Measurements from ENCODE around the gene PRKAG2.

Gene PRKAG2

DNA sequence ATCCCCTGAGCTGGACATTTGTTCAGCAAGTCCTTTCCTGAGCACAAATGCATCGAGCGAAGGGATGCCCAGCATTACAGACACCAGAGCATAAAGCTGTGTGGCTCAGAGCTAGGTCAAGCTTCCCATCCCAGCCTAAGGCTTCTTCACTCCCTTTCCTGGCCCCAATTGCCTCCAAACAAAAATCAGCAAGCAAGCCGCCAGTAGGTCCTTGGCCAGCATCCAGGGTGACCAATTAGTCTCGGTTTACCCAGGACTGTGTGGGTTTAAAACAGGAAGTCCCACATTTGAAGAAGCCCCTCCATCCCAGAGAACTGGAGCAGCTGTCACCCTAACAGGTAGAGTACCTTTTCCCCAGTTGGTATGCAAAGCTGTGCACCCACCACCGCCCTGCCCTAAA, 51.2 kb downstream of the PRKAG2 start:
- no peak for DNase-seq (ENCODE audit: extremely low read depth, insufficient read length)
- Histone ChIP-seq H3K36me3 (ENCODE audit: control insufficient read depth, insufficient read depth, low read length) (no peaks in the 10 kb centered on the region), H3K4me3 (replicated peaks; ENCODE audit: low read depth, low read length) (no peak overlapping the region), H3K27me3 (replicated peaks; ENCODE audit: control insufficient read depth, insufficient read depth, low read length) (no peaks in the 10 kb centered on the region; the same call in none of the 2 replicates)
- TF ChIP-seq, protein P1, sequence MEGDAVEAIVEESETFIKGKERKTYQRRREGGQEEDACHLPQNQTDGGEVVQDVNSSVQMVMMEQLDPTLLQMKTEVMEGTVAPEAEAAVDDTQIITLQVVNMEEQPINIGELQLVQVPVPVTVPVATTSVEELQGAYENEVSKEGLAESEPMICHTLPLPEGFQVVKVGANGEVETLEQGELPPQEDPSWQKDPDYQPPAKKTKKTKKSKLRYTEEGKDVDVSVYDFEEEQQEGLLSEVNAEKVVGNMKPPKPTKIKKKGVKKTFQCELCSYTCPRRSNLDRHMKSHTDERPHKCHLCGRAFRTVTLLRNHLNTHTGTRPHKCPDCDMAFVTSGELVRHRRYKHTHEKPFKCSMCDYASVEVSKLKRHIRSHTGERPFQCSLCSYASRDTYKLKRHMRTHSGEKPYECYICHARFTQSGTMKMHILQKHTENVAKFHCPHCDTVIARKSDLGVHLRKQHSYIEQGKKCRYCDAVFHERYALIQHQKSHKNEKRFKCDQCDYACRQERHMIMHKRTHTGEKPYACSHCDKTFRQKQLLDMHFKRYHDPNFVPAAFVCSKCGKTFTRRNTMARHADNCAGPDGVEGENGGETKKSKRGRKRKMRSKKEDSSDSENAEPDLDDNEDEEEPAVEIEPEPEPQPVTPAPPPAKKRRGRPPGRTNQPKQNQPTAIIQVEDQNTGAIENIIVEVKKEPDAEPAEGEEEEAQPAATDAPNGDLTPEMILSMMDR (IDR thresholded peaks at IDR 0.05; ENCODE audit: insufficient read depth, low read length, poor library complexity, severe bottlenecking), result no peak

DNA sequence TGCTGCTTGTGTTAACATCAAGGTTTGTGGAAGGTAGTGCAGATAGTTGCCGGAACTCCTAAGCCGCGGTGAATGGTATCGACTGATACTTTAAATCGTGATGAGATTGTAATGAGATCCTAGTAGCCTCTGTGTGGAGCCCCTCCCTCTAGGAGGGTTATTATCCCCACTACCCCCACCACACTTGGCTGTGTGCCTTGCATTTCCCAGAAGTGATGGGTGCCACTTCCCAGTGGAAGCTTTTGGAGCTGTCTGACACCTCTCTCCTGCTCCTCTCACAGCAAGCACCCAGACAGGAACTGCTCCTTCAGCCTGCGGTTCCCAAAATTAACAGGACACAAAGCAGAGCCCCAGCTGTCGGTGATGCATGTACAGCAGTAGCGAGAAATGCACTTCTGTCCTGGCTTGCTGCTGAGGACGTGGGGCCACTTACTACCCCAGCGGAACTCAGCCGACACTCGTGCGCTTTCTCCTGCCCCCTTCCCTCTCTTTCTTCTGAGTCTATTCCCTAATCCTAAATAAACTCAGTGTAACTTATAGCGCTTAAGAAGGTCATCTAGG, 52.5 kb downstream of the PRKAG2 start:
- Histone ChIP-seq H3K36me3 (ENCODE audit: control insufficient read depth, insufficient read depth, low read length) (no peaks in the 10 kb centered on the region), H3K27me3 (replicated peaks; ENCODE audit: control insufficient read depth, insufficient read depth, low read length) (no peaks in the 10 kb centered on the region; the same call in none of the 2 replicates), H3K4me3 (replicated peaks; ENCODE audit: low read depth, low read length) (no peak overlapping the region)
- TF ChIP-seq, protein P1 (IDR thresholded peaks at IDR 0.05; ENCODE audit: insufficient read depth, low read length, poor library complexity, severe bottlenecking), result no peak
- DNase-seq (ENCODE audit: extremely low read depth, insufficient read length), result no peak

DNA sequence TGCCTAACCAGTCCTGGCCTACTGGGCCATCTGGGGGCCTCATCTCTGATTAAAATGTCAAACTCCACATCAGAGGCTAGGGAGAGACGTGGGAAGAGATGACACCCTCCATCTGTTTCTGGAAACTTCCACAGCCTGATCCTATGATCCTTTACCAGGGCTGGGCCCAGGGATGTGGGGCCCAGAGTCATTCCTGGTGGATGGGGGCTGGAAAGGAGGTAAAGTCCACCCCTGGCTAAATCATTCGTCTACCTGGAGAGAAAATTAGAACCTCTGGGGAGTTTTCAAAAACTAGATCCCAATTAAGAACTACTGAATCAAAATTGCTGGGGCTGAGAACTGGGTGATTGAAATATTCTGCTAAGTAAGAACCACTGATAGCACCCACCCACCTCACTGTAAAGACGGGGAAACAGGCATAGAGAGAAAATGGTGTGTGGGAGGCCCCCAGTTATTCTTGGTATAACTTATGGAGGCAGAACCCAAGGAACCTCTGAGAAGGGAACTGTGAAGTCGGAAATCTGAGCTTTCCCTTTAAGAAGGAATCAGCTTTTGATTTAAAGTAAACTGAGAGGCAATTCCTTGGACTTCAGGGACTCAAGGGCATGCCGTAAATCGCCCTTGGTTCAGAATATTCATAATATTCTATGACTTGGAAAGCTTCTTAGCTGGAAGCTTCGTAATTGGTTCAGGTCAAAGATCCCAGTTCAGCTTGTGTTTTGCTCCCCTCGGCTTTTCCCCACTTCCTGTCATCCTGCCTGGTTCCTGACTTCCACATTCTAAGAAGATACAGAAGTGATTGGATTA, 53.1 kb downstream of the PRKAG2 start:
- Histone ChIP-seq H3K27me3 (replicated peaks; ENCODE audit: control insufficient read depth, insufficient read depth, low read length) (no peaks in the 10 kb centered on the region; the same call in 1 of the 2 replicates), H3K4me3 (replicated peaks; ENCODE audit: low read depth, low read length) (no peak overlapping the region), H3K36me3 (ENCODE audit: control insufficient read depth, insufficient read depth, low read length) (no peaks in the 10 kb centered on the region)
- TF ChIP-seq, protein P1 (IDR thresholded peaks at IDR 0.05; ENCODE audit: insufficient read depth, low read length, poor library complexity, severe bottlenecking), result no peak
- no peak for DNase-seq (ENCODE audit: extremely low read depth, insufficient read length)

DNA sequence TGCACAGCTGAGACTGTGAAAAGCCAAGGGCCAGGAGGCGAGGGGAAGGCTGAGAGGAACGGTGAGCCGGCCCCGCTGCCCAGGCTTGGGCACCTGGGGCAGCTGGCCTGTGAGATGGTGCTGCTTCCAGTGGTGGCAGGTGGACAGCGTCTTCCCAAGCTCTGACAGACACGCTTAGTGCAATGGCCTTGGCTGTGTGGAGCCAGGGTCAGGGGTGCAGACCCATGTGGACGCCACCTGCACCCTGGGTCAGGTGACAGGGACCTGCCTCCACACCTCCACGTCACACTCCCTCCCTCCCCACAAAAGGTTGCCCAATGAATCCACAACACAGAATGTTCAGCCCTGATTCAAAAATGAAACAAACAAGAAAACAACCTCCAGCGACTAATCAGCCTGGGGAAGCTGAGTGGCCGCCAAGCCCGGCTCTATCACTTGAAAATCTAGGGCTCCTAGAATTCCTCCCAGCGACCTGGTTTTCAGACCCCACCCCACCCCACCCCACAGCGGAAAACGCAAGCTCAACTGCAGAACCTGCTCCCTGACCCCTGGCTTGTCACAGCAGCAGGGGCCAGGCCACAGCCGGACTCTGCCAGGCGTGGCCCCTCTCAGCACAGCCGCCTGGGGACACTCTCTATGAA, 54.3 kb downstream of the PRKAG2 start:
- Histone ChIP-seq H3K4me3 (replicated peaks; ENCODE audit: low read depth, low read length) (no peak overlapping the region), H3K27me3 (replicated peaks; ENCODE audit: control insufficient read depth, insufficient read depth, low read length) (no peaks in the 10 kb centered on the region; the same call in 1 of the 2 replicates), H3K36me3 (ENCODE audit: control insufficient read depth, insufficient read depth, low read length) (no peaks in the 10 kb centered on the region)
- DNase-seq (ENCODE audit: extremely low read depth, insufficient read length), result no peak
- TF ChIP-seq, protein P1 (IDR thresholded peaks at IDR 0.05; ENCODE audit: insufficient read depth, low read length, poor library complexity, severe bottlenecking), result no peak

DNA sequence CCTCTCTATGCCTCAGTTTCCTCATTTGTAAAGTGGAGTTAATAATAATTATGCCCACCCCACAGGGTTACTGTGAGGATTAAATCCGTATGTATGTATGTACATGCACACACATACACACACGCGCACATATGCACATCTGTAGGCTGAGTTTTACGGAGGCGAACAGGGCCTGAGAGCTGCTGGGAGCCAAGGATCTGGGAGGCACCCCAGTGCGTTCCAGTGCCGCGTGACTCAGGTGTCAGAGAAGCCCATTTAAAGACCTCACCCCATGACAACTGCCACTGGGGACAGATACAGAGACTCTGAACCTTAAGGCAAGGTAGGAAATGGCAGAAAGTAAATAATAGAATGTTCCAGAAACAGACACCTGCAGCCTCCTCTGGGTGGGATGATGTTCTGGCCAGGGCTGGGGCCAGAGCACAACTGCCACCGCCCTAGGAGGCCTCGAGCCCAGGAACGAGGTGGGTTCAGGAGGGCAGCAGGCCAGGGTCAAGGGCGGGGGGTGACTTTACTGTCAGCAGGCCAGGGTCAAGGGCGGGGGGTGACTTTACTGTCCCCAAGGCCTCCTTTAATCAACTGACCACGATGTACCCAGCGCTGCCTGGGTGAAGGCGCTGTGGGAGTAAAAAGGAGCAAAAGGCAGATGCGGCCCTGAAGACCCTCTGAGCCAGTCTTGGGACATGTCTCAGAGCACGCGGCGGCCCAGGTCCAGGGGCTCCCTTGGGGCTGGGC, 54.9 kb downstream of the PRKAG2 start:
- Histone ChIP-seq H3K4me3 (replicated peaks; ENCODE audit: low read depth, low read length) (no peak overlapping the region), H3K27me3 (replicated peaks; ENCODE audit: control insufficient read depth, insufficient read depth, low read length) (no peaks in the 10 kb centered on the region; the same call in 1 of the 2 replicates), H3K36me3 (ENCODE audit: control insufficient read depth, insufficient read depth, low read length) (no peaks in the 10 kb centered on the region)
- no peak for DNase-seq (ENCODE audit: extremely low read depth, insufficient read length)
- TF ChIP-seq, protein P1 (IDR thresholded peaks at IDR 0.05; ENCODE audit: insufficient read depth, low read length, poor library complexity, severe bottlenecking), result no peak
